ENCODE measurements around the gene S100A5. TPM values are rescaled to one million over a fixed set of nuclear protein-coding genes. Genes with fewer than 3 reads are reported as not detected.

The S100A5 gene
- total RNA-seq, 2 donors from 2014 or later = 2.0 to 3.9 TPM

DNA sequence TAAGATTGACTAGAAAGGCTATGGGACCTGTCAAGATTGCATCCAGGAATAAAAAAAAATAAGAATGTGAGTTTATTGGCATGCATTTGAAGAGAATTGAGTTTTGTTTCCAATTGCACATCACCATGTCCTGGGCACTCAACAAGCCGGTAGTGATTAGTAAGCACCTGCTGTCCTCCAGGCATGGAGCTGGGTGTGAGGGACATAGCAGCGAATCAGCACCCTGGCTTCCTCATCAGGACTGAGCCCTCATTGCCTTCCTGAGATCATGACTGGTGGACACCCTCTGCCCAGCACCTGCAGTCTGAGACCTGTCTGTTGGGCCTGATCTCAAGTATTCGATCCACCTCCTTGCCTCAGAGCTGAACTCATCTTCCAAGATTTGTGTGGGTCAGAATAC, 31.7 kb downstream of the S100A5 start:
- Mint-ChIP-seq H3K9me3 (no peaks in the 10 kb centered on the region), H3K36me3 (no peaks in the 10 kb centered on the region), H3K27ac (peak overlapping the region in 1 of 2 donors; percentile 11)
- no peak for ATAC-seq
- no peak for DNase-seq (ENCODE audit: low spot score in 2 of 2)

DNA sequence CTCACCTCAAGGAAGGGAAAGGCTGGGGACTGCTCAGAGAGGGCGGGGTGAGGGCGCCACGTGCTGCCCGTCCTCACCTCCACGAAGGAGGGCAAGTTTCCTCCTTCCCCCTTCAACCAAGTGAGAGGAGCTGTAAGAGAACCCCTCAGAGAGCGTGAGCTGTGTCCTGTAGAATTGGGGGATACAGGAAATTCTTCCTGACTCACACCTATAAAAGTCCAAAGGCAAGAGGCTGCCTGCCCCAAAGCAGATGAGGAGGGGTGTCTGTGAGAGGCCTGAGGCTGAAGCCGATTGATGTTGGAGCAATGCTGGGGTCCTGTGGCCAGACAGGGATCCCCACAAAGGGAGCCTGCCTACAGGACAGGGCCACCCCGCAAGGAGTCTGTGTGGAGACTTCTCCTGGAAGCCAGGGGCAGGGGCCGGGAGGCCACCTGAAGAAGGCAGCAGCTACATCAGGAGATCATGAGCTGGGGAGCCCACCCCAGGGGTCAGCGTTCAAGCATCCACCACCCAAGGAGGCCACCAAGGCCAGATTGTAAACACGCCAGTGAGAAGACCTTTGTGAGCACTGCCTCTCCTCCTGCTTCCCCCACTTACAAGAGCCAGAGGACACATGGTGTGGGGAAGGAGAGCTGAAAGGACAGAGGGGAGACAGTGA, 32.7 kb downstream of the S100A5 start:
- H3K36me3 Mint-ChIP-seq = no peaks in the 10 kb centered on the region
- H3K9me3 Mint-ChIP-seq = no peaks in the 10 kb centered on the region
- peak overlapping the region; percentile 68 to 73 for H3K27ac Mint-ChIP-seq
- no peak for DNase-seq (ENCODE audit: low spot score in 2 of 2)
- no peak for ATAC-seq

DNA sequence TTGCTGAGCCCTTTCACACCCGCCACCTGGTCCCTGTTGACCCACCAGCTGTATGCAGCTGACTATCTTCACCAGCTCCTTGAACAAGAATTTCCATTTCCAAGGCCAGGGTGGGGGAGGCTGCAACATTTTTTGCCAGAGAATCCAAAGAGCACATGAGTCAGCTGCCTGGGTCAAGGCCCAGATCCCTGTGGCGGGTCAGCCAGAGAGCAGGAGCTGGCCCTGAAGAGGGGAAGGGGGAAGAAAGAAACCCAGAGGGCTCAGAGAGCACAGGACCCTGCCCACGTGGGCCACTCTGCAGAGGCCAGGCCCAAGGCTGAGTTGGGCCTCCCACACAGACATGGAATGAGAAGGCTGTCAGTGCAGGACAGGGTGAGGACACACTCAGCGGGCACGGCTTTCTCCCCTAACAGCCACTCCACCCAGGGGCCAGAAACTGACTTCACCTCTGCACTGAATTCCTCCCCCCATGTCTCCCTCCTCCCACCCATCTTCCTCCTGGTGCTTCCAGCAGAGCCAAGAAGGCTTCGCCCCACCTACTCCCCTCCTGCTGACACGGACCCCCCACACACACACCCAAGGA, 33.8 kb downstream of the S100A5 start:
- no peak for ATAC-seq

DNA sequence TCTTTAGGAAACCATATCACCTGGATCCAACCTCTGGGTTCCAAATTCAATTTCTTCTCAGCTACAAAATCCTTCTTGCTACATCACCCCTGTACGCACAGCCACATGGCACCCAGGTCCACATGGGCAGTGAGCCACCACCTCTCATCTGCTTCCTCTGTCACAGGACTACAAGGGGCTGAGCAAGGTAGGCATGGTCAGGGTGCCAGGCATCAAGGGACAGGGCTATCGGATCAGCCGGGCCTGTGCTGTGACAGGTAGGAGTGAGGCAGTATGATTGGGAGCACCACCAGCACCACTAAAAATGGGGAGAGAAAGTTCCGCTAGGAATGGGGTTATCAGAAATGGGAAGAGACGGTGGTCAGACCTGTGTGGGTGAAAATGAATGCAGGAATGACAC, 34.3 kb downstream of the S100A5 start:
- Mint-ChIP-seq H3K36me3 (no peaks in the 10 kb centered on the region), H3K27ac (peak overlapping the region in 1 of 2 donors; percentile 36), H3K9me3 (no peaks in the 10 kb centered on the region)
- DNase-seq (ENCODE audit: low spot score in 2 of 2) (no peak), ATAC-seq (no peak)

More for the DNA sequence above, 33.8 kb downstream of the S100A5 start:
- no peaks in the 10 kb centered on the region for H3K36me3 Mint-ChIP-seq
- peak overlapping the region; percentile 32 to 73 for H3K27ac Mint-ChIP-seq
- no peak for DNase-seq (ENCODE audit: low spot score in 2 of 2)
- H3K9me3 Mint-ChIP-seq = no peaks in the 10 kb centered on the region

DNA sequence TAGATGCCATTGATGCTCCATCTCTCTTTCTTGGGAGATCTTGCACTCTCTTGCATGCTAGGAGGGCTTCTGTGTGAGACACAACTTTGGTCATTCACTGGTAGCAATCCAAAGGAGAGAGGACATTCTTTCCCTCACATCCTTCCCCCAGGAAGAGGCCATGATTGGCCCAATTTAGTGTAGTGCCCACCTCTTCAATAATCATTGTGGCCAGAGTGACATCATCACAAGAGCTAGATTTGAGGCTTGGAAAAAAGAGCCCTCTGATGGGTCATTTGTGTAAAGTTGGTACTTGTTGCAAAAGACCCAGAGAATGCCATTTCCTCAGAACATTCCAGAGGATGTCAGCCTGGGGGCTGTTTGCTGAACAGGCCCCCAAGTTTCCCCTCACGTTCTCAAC, 35.2 kb downstream of the S100A5 start:
- no peak overlapping the region for H3K27ac Mint-ChIP-seq
- DNase-seq (ENCODE audit: low spot score in 2 of 2) = no peak
- H3K36me3 Mint-ChIP-seq = no peaks in the 10 kb centered on the region
- no peaks in the 10 kb centered on the region for H3K9me3 Mint-ChIP-seq
- ATAC-seq = no peak

DNA sequence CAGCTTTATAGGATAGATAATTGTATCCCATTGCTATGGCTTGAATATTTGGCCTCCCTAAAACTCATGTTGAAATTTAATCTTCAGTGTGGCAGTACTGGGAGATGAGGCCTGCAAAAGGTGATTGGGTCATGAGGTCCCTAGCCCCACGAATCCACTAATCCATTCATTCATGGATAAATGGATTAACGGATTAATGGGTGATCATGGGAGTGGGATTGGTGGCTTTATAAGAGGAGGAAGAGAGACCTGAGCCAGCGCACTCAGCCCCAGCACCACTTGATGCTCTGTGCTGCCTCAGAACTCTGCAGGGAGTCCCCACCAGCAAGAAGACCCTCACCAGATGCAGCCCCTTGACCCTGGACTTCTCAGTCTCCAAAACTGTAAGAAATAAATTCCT, 37.0 kb downstream of the S100A5 start:
- Mint-ChIP-seq H3K27ac (no peak overlapping the region), H3K9me3 (no peaks in the 10 kb centered on the region), H3K36me3 (no peaks in the 10 kb centered on the region)
- DNase-seq (ENCODE audit: low spot score in 2 of 2) (no peak), ATAC-seq (no peak)

DNA sequence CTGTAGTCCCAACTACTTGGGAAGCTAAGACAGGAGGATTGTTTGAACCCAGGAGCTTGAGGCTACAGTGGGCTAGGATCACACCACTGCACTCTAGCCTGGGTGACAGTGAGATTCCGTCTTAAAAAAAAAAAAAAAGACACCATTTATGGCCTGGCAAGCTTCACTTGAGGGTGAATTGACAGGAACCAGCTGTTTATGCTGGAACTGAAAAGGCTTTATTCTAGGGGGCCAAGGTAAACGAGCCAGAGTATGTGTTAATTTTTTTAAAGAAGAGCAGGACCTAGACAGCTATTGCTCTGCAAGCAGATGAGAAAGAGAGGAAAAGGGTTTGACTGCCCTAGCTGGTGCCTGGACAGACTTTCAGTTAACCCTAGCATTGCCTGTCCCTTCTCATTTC, 42.0 kb downstream of the S100A5 start:
- no peaks in the 10 kb centered on the region for H3K9me3 Mint-ChIP-seq
- H3K36me3 Mint-ChIP-seq = no peaks in the 10 kb centered on the region
- DNase-seq (ENCODE audit: low spot score in 2 of 2) (no peak), ATAC-seq (no peak)
- no peak overlapping the region for H3K27ac Mint-ChIP-seq

DNA sequence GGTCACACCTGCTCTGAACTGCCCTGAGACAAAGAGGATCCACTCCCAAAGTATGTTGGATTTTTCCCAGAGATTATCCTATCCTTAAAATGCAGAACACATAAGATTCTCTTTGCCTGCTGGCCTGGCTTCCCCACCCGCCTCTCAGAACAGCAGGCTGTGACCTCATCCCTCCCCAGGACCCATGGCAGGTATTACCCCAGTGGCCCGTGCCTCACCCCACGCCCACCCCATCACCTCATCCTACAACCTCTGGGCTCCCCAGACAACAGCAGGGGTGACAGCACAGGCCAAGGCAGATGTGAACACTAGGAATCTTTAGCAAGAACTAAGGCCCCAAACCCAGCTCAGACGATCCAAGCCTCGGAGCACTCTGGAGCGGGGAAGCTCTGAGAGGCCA, 45.2 kb downstream of the S100A5 start:
- ATAC-seq = no peak
- no peak overlapping the region for H3K27ac Mint-ChIP-seq
- no peaks in the 10 kb centered on the region for H3K9me3 Mint-ChIP-seq
- DNase-seq (ENCODE audit: low spot score in 2 of 2) = no peak
- no peaks in the 10 kb centered on the region for H3K36me3 Mint-ChIP-seq

DNA sequence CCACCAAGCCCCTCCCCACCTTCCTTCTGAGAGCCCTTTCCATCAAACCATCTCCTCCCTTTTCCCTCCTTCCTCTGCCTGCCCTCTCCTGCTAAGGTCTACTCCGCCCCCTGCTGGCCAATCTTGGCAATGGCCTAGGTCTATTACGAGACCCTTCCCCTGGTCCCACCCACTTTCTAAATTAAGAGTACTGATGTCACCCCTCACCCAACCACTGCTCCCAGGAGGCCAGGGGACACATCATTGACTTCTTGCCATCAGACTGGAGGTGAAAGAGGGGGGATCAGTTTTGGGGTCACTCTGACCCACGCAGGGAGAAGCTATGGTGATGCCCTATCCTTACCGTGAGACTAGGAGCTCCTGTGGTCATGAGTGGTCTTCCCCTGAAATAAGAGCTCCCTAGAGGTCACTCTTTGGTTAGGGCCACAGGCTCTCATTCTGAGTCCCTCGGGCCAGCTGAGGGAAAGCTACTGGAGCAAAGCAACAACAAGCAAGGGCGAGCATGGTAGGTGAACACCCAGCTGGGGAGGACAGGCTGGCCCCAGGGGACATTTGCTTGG, 45.7 kb downstream of the S100A5 start:
- peak; percentile 75 to 91 for DNase-seq (ENCODE audit: low spot score in 2 of 2)
- no peaks in the 10 kb centered on the region for H3K36me3 Mint-ChIP-seq
- no peaks in the 10 kb centered on the region for H3K9me3 Mint-ChIP-seq
- ATAC-seq = peak; percentile 82 to 87
- no peak overlapping the region for H3K27ac Mint-ChIP-seq

DNA sequence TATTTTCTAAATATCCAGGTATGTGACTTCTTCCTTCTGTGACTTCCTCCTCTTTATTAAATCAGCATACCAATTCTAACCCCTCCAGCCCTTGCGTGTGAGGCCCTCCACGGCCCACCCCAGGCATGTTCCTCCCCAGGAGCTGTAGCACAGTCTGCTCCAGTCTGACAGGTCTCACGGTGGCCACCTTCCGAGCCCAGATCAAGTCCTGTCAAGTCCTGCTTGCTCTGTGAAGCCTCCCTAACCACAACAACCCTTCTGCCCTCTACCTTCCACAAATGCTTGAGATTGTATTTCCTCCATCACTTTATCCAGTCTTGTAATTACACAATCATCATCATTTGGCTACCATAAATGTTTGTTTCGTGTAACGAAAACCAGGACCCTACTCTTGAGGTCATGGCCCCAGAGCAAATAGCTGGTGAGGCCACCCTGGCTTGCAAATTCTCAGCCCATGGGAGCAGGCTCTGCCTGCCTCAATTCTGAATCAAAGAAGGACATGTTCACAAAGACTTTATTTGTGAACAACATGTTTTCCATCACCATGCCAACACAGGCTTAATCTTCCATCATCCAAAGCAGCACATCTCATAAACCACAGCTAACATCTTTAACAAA, 47.3 kb downstream of the S100A5 start:
- Mint-ChIP-seq H3K9me3 (no peaks in the 10 kb centered on the region), H3K27ac (peak overlapping the region in 1 of 2 donors; percentile 11), H3K36me3 (no peaks in the 10 kb centered on the region)
- DNase-seq (ENCODE audit: low spot score in 2 of 2) (no peak), ATAC-seq (no peak)

DNA sequence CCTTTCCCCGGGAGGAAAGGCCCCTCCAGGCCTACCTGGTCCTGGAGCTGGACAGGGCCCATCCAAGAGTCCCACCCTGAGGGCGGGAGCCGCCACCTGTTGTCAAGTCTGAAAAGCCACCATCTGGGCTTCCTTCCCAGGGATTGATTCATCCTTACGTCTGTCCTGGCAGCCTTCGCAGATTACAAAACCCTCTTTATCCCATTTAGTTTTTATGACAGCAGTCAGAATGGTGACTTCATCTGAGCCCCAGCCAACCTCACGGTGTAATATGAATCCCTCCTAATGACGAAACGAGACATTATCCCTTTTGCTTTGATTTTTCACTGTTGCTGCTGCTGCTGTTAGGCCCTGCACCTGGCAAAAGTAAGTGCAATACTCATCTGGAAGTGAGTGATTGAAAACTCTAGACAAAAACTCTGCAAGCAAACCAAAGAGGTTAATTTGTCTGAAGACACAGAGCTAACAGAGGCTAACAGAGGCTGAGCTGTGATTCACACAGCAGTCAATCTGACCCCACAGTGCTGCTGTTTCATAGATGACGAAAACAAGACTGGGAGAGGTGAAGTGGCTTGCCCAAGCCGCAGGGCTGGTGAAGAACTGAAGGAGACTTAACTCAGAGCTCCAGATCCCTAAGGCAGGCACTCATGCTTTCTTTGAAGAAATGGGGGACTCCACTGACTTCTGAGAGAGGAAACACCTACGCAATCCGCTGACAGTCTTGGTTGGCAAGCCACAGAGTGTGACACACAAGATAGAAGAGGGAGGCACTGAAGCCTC, 50.3 kb downstream of the S100A5 start:
- peak; percentile 24 to 46 for ATAC-seq
- no peaks in the 10 kb centered on the region for H3K36me3 Mint-ChIP-seq
- no peaks in the 10 kb centered on the region for H3K9me3 Mint-ChIP-seq
- no peak for DNase-seq (ENCODE audit: low spot score in 2 of 2)
- H3K27ac Mint-ChIP-seq = no peak overlapping the region

DNA sequence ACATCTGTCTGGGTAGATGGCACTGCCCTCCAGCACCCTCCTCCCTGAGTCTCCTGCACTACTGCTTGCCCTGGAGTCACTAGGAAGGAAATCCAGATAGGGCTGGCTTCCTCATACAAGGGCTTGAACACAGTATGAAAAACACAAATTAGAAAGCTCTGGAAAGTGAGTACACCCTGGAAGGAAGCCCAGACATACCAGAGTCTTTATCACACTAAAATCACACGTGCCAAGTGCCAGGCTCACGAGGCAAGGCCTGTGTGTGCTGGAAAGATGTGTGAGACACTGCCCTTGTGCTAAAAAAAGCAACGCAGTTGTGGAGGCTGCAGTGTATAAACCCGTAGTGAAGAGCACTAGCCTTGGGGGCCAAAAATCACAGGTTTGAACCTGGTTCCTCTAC, 52.0 kb downstream of the S100A5 start:
- DNase-seq (ENCODE audit: low spot score in 2 of 2) = no peak
- ATAC-seq = no peak
- no peak overlapping the region for H3K27ac Mint-ChIP-seq
- H3K36me3 Mint-ChIP-seq = no peaks in the 10 kb centered on the region
- H3K9me3 Mint-ChIP-seq = no peaks in the 10 kb centered on the region

DNA sequence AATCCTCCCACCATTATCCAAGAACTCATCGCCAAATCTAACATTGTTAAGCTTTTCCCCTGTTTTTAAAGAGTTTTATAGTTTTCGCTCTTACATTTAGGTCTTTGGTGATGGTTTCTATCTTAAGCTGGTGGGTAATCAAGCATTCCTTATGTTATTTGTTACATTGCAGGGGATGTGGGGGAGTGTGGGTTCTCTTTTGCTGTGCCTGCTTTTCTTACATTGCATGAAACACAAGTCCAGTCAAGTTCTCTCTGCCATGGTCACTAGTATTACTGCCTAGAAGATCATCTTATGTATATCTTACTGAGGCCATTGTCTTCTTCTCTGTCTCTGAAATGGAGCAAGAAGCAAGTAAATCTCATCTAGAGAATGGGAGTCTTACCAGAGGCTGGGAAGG, 53.0 kb downstream of the S100A5 start:
- Mint-ChIP-seq H3K9me3 (no peaks in the 10 kb centered on the region), H3K36me3 (no peaks in the 10 kb centered on the region), H3K27ac (no peak overlapping the region)
- no peak for DNase-seq (ENCODE audit: low spot score in 2 of 2)
- no peak for ATAC-seq

Other genes starting within 250 kb of the S100A5 start
- not detected for gene PGLYRP3, start 228.0 kb downstream of the S100A5 start, total RNA-seq
- not detected for gene PGLYRP4, start 192.1 kb downstream of the S100A5 start, total RNA-seq
- 1 to 10 TPM in 1 of 2 donors, under 1 TPM in 1; 0.73 to 1.4 TPM for gene S100A9, start 183.1 kb downstream of the S100A5 start, total RNA-seq
- gene S100A12, start 165.3 kb downstream of the S100A5 start, total RNA-seq = not detected
- gene S100A8, start 149.9 kb downstream of the S100A5 start, total RNA-seq = not detected
- not detected for gene S100A7A, start 124.4 kb downstream of the S100A5 start, total RNA-seq
- not detected for gene S100A7, start 80.3 kb downstream of the S100A5 start, total RNA-seq
- 100 to 1,000 TPM; 260 to 445 TPM for gene S100A6, start 4.9 kb downstream of the S100A5 start, total RNA-seq
- gene S100A4, start 4.9 kb upstream of the S100A5 start, total RNA-seq = 100 to 1,000 TPM; 186 to 368 TPM
- gene S100A3, start 8.3 kb upstream of the S100A5 start, total RNA-seq = not detected
- gene S100A2, start 24.9 kb upstream of the S100A5 start, total RNA-seq = 1 to 10 TPM; 1.0 to 7.8 TPM
- not detected for gene S100A16, start 72.2 kb upstream of the S100A5 start, total RNA-seq
- not detected for gene S100A14, start 75.4 kb upstream of the S100A5 start, total RNA-seq
- 1 to 10 TPM; 4.2 to 6.0 TPM for gene S100A13, start 86.6 kb upstream of the S100A5 start, total RNA-seq
- gene S100A1, start 87.5 kb upstream of the S100A5 start, total RNA-seq = not detected
- 10 to 100 TPM; 83.3 to 91.3 TPM for gene CHTOP, start 93.1 kb upstream of the S100A5 start, total RNA-seq
- gene SNAPIN, start 117.8 kb upstream of the S100A5 start, total RNA-seq = 10 to 100 TPM; 16.1 to 35.4 TPM
- gene ILF2, start 130.1 kb upstream of the S100A5 start, total RNA-seq = 100 to 1,000 TPM; 247 to 316 TPM
- gene NPR1, start 137.8 kb upstream of the S100A5 start, total RNA-seq = not detected
- 10 to 100 TPM; 58.2 to 64.9 TPM for gene INTS3, start 187.1 kb upstream of the S100A5 start, total RNA-seq
- 1 to 10 TPM; 7.0 to 8.3 TPM for gene SLC27A3, start 234.5 kb upstream of the S100A5 start, total RNA-seq

Data from activated naive CD4-positive, alpha-beta T cell treated with anti-CD3 and anti-CD28 coated beads, Interleukin-2, amount 50 U/mL, for 72 hours (primary cell).